HepG2 (cell line): ENCODE data around the gene LENEP.

ENCODE experiments used
- TF ChIP-seq, protein P1 (sequence below): IDR thresholded peaks from 2 replicates; pipeline ENCODE4 v1.6.1; 2018; ENCODE audit warnings: missing genetic modification reagents
- TF ChIP-seq, protein P2 (sequence below): sonication (generic); formaldehyde crosslinking; IDR thresholded peaks from 2 replicates; pipeline ENCODE4 v1.4.0; 2020; ENCODE audit warnings: missing genetic modification reagents

DNA sequence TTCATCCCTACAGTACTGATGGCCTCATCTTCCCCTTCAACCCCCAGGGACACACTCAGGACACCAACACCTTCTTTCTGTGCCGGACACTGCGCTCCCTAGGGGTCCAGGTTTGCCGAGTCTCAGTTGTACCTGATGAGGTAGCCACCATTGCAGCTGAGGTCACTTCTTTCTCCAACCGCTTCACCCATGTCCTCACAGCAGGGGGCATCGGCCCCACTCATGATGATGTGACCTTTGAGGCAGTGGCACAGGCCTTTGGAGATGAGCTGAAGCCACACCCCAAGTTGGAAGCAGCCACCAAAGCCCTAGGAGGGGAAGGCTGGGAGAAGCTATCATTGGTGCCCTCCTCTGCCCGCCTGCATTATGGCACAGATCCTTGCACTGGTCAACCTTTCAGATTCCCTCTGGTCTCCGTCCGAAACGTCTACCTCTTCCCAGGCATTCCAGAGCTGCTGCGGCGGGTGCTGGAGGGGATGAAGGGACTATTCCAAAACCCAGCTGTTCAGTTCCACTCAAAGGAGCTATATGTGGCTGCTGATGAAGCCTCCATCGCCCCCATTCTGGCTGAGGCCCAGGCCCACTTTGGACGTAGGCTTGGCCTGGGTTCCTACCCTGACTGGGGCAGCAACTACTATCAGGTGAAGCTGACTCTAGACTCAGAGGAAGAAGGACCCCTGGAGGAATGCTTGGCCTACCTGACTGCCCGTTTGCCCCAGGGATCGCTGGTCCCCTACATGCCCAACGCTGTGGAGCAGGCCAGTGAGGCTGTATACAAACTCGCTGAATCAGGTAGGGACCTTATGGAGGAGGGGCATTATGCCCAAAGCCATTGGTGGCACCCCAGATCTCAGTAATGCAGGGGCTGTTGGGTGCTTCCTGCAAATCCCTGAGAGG, 5.1 kb upstream of the LENEP start:
- TF ChIP-seq, protein P1, sequence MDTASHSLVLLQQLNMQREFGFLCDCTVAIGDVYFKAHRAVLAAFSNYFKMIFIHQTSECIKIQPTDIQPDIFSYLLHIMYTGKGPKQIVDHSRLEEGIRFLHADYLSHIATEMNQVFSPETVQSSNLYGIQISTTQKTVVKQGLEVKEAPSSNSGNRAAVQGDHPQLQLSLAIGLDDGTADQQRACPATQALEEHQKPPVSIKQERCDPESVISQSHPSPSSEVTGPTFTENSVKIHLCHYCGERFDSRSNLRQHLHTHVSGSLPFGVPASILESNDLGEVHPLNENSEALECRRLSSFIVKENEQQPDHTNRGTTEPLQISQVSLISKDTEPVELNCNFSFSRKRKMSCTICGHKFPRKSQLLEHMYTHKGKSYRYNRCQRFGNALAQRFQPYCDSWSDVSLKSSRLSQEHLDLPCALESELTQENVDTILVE (CRISPR knock-in tag): no peak
- TF ChIP-seq, protein P2, sequence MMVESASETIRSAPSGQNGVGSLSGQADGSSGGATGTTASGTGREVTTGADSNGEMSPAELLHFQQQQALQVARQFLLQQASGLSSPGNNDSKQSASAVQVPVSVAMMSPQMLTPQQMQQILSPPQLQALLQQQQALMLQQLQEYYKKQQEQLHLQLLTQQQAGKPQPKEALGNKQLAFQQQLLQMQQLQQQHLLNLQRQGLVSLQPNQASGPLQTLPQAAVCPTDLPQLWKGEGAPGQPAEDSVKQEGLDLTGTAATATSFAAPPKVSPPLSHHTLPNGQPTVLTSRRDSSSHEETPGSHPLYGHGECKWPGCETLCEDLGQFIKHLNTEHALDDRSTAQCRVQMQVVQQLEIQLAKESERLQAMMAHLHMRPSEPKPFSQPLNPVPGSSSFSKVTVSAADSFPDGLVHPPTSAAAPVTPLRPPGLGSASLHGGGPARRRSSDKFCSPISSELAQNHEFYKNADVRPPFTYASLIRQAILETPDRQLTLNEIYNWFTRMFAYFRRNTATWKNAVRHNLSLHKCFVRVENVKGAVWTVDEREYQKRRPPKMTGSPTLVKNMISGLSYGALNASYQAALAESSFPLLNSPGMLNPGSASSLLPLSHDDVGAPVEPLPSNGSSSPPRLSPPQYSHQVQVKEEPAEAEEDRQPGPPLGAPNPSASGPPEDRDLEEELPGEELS (CRISPR knock-in tag): no peak
